ENCODE measurements around the gene ANO2. TPM values are rescaled to one million over a fixed set of nuclear protein-coding genes. Genes with fewer than 3 reads are reported as not detected.

Gene ANO2
- total RNA-seq, 1 donor from 2014 or later = 32.4 TPM

DNA sequence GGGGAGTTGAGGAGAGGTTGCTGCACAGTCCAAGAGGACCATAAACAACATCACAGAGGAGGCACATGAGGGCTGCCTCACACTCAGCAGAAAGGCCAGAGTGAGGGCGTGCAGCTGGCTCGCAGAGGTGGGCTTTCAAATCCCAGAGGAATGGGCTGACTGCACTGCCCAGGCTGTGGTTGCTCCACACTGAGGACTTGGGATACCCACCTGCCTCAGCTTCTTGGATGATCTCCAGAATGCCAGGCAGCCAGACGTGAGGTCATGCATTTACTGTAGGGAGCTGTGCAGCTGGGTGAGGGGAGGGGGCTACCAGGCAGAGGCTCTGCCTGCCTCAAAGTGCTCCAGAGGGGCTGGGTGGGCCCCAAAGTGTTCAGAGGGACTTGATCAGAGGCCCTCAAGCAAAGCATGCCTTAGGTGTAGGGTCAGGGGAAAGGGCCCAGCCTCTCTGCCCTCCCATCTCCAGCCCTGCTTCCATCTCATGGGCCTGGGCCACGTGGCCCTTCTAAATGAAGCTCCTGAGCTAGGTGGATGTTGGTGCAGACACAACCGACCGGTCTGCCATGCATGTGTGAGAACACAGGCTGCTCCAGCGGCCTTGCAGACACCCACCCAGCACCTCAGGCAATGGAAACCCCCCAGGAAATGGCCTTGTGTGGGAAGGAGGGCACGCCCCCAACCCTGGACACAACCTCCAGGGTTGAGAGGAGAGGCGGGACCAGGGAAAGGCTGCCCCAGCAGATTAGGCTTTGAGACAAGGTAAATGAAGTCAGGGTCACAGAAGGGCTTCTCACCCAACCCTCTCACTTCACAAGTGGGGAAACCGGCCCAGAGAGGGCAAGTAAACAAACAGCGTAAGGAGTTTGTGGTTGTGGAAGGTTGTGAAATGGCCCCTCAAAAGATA is 422.4 kb downstream of the ANO2 start:
- no peak for DNase-seq (ENCODE audit: extremely low read depth, low read depth, low spot score)

DNA sequence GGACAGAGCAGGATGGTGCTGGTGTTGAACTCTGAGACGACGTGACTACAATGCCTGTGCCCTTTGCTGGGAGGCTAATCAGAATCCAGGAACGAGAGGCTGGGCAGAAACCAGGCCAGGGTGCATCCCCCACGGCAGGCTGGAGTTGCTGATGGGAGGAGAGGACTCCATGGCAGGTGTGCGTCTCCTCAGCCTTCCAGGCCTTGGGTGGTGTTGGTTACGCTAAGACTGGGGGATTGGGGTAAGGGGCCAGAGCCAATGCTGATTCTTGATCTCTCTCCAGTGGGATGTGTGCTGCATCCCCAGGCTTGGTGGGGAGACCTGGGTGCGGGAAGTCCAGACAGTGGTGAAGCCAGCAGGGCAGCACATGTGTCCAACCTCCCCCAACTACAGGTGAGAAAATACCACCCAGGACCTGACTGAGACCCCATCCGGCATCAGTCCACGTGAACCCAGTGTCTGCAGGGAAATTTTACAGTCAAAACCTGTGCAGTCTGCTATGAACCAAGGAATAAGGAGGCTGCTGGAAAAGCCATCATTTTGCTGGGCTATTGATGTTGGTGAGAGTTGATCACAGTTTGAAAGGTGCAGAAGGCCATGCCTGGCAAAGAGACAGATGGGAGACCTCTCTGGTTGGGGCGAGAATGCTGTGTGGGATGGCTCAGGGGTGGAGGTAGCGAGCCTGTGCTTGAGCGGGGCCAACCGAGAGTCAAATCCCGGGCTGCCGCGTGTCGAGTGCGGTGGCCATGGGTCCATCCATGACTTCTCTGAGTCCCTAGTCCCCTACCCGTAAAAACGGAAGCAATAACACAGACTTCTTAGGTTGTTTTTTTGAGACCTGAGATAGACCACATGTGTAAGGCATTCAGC is 423.4 kb downstream of the ANO2 start:
- no peak for DNase-seq (ENCODE audit: extremely low read depth, low read depth, low spot score)

DNA sequence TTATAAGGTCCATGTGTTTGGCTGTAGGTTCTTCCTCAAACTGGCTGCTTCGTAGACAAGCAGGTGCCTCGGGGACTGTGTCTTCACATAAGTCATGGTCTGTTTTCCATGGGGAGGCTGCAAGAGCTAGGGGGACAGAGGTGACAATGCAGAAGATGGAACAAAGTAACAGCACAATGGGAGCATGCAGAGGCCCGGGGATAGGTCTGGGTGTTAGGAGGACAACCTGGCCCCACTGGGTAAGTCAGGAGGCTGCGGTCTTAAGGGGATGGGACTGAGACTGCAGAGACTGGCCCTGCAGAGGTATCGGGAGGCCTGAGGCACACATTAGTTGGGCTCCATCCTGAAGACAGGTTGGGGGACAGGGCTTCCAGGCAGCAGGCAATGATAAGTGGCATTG is 424.2 kb downstream of the ANO2 start:
- DNase-seq (ENCODE audit: extremely low read depth, low read depth, low spot score) = no peak

DNA sequence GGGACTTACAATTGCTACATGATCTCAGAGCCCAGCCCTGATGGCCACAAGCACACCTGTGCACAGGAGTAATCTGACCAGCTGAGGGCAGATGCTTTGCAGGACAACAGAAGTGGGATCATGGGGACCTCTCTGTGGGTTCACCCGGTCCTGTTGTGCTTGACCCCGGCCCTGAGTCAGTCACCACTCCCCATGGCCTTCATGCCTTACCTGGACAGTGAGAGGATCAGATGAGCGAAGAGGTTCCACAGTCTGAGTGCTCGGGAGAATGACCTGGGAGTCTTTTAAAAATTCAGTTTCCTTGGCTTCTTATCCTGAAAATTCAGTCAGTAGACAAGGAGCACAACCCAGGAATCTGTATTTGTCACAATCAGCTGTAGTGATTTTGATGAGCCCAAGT is 425.0 kb downstream of the ANO2 start:
- DNase-seq (ENCODE audit: extremely low read depth, low read depth, low spot score) = no peak

DNA sequence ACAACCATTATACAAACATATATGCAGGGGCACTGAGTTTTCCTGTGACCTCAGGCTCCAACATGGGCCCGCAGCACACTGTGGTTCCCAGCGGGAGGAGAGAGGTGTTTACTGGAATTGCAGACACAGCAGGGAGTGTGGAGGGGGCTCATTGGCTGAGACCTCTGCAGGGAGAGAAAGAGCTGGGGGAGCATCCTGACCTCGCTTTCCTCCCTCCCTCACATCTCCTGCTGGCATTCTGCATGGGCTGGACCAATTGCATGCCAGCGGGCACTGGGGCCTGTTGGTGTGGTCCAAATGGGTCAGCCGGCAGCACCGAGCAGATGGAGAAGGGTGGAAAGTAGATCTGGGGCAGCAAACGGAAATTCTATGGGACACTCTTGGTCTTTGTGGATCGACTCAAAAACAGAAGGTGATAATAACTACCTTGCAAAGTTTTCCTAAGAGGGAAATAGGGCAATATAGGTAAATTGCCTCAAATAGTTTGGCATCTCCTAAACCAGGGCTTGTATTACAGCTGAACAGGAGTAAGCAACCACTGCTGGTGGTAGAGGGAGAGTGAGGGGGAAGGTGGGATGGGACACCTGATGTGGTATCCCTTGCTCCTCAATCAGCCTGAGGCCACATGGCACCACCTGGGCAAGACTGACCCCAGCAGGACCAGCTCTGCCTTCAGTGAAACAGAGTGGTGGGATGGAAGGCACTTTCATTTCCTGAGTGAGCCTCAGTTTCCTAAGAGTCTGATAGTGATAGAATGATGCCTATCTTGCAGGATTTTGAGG is 426.3 kb downstream of the ANO2 start:
- DNase-seq (ENCODE audit: extremely low read depth, low read depth, low spot score) = no peak

DNA sequence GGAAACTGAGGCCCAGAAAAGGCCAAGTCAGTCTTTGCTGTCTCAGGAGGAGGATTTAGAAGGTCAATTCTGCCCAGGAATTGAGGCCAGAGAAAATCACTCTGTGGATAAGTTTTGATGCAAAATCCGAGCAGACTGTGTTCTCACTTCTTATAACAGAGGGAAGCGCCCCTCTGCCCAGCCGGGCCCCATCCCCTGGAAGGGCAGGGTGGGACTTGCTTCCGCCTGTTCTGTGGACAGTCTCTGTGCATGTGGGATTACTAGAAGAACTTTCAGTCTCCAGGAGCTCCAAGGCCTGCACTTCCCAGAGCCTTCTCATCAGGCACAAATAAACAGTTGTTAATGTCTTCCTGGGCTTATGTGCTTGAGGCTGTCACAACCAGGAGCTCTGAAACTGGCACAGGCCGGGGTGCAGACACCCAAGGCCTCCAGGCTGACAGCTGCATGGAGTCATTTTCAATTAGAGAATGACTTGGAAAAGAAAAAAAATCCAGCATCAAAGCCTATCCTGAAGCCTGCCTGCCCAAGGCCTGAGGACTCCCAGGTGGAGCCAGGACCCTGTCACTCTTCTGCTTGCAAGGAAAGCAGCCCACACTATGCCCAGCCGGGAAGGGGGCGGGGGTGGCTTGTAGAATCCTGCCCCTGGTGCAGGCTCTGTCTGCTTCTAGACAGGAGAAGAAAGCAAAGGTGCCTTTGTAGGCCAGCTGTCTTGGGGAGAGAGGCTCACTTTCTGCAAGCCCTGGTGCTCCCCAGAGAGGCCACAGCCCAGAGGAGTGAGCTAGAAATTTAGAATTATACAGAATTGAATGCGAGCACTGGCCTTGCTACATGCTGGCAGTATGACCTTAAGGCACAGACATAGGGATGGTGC is 428.5 kb downstream of the ANO2 start:
- no peak for DNase-seq (ENCODE audit: extremely low read depth, low read depth, low spot score)

DNA sequence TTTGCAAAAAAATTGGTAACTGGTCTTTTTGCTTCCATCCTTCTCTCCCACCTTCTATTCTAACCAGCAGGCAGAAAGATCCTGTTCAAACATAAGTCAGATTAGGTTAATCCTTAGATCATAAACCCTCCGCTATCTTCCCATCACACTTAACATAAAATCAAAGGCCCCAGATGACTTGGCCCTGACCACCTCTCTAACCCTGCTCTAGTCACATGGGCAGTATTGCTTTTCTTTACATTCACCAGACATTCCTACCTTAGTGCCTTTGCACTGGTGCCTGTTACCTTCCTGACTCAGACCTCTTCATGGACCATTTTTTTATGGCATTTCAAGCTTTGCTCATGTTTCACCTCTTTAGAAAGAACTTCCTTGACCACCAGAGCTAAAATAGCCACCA is 429.6 kb downstream of the ANO2 start:
- DNase-seq (ENCODE audit: extremely low read depth, low read depth, low spot score) = no peak

DNA sequence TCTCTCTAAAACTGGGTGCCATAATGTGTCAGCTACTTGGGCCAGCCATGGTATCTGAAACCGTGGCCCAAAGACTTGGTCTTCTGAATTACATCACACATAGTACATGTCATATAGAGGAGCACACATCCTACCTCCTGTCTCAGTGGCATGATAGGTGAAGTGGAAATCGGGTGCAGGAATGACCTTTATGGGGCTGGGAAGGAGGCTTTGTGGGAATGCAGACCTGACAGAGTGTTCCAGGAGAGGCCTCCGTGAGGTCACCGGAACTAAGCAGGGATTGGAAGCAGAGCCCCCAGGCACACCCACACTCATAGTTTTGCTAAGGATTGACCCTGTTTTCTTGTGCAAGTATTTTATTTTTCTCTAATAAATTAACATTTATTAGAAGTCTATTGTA is 430.5 kb downstream of the ANO2 start:
- no peak for DNase-seq (ENCODE audit: extremely low read depth, low read depth, low spot score)

DNA sequence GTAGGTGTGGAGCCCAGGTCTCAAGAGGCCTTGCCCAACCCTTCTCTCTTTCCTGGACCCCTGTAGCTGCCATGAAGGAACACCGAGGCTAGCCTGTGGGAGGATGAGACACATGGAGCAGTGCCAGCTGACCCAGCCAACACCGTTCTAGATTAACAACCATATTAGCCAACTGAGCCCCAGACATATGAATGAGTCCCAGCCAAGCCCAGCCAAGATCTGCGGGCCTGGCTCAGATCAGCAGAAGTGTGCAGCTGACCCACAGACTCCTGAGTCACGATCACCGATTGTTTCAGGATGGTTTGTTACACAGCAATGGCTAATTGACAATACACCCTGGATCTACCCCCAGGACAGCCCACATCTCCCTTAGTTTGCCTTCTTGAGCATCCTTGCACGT is 431.0 kb downstream of the ANO2 start:
- no peak for DNase-seq (ENCODE audit: extremely low read depth, low read depth, low spot score)

DNA sequence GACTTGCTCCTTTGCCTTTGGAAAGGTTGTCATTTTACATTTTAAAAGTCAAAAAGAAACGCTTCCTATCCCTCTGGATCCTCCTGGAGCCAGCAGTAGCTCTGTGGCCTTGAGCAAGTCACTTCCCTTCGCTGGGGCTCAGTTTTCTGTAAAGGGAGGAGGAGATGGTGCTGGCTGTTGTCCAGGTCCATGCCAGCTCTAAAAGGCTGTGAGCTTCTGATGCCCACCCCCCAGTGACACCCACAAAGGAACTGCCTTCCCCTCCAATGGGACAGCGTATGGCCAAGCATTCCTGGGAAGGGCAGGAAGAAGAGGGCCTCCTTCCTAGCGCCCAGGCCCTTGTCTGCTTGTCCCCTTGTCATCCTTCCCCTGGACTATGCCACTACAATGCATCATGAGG is 431.7 kb downstream of the ANO2 start:
- DNase-seq (ENCODE audit: extremely low read depth, low read depth, low spot score) = no peak

Other genes starting within 250 kb of the ANO2 start
- gene VWF, start 179.4 kb upstream of the ANO2 start, total RNA-seq = 519 and 1,804 TPM in 2 replicates

All from glomerular endothelial cell (primary cell).